Neural cell (in vitro differentiated cells): ENCODE results near the gene ZNF587. TPM values are rescaled to one million over a fixed set of nuclear protein-coding genes. Genes with fewer than 3 reads are reported as not detected.
A peak's percentile ranks its signal among the peaks of the same experiment; 100 is the strongest.
"Not testable (repeated sequence)": the region's sequence is repeated elsewhere in the genome, so short reads cannot be mapped to it uniquely, and the experiment has no call there.

Experiments used
- H2AFZ ChIP-seq: fragments of 200-600, 300-800 bp; sonication (generic), shearing (Covaris generic); 2 replicates; pipeline ENCODE4 v1.6.0; 2014; ENCODE audit warnings: low read depth, mild to moderate bottlenecking, antibody characterized with exemption, low read length, moderate library complexity
- H3F3A ChIP-seq: fragments of 200-600 bp; shearing (Covaris generic); 2 replicates; pipeline ENCODE4 v1.6.1; 2016; ENCODE audit warnings: mild to moderate bottlenecking, moderate library complexity, mixed read lengths, antibody characterized with exemption, low read length; ENCODE audit not compliant: insufficient read depth, poor library complexity, severe bottlenecking
- H3K27ac ChIP-seq: fragments of 200-600, 300-800 bp; sonication (generic), shearing (Covaris generic); 2 replicates; pipeline ENCODE4 v1.5.1; 2014; ENCODE audit warnings: mild to moderate bottlenecking, low read length, moderate library complexity
- H3K27me3 ChIP-seq: fragments of 300-800, 200-600 bp; sonication (generic), shearing (Covaris generic); 2 replicates; pipeline ENCODE4 v1.6.0; 2014; ENCODE audit warnings: mild to moderate bottlenecking, low read depth, low read length, moderate library complexity; ENCODE audit not compliant: insufficient read depth
- H3K36me3 ChIP-seq: fragments of 300-800, 200-600 bp; sonication (generic), shearing (Covaris generic); 2 replicates; pipeline ENCODE4 v1.5.1; 2014; ENCODE audit warnings: mild to moderate bottlenecking, antibody characterized with exemption, low read length, moderate library complexity; ENCODE audit not compliant: insufficient read depth
- H3K4me2 ChIP-seq: fragments of 300-800, 200-600 bp; sonication (generic), shearing (Covaris generic); 2 replicates; pipeline ENCODE4 v1.6.0; 2014; ENCODE audit warnings: mild to moderate bottlenecking, low read length
- H3K4me3 ChIP-seq: fragments of 300-800, 200-600 bp; sonication (generic), shearing (Covaris generic); 2 replicates; pipeline ENCODE4 v1.5.1; 2014; ENCODE audit warnings: mild to moderate bottlenecking, low read length, moderate library complexity
- H3K79me2 ChIP-seq: fragments of 200-600 bp; shearing (Covaris generic); replicated peaks from 2 replicates; pipeline ENCODE4 v1.6.0; 2014; ENCODE audit warnings: mild to moderate bottlenecking, low read length, moderate library complexity; ENCODE audit not compliant: insufficient read depth
- H3K9ac ChIP-seq: fragments of 300-800, 200-600 bp; sonication (generic), shearing (Covaris generic); 2 replicates; pipeline ENCODE4 v1.6.1; 2016; ENCODE audit warnings: mild to moderate bottlenecking, low read length, mixed read lengths
- H3K9me2 ChIP-seq: fragments of 200-600 bp; shearing (Covaris generic); 2 replicates; pipeline ENCODE4 v1.6.1; 2016; ENCODE audit warnings: mild to moderate bottlenecking, low read length, mixed read lengths; ENCODE audit not compliant: insufficient read depth
- H3K9me3 ChIP-seq: fragments of 200-600, 300-800 bp; sonication (generic), shearing (Covaris generic); 2 replicates; pipeline ENCODE4 v1.6.1; 2016; ENCODE audit warnings: mild to moderate bottlenecking, mixed run types, low read length, moderate library complexity, mixed read lengths
- H4K20me1 ChIP-seq: fragments of 200-600 bp; shearing (Covaris generic); 2 replicates; pipeline ENCODE4 v1.6.1; 2016; ENCODE audit warnings: mild to moderate bottlenecking, mixed run types; ENCODE audit not compliant: insufficient read depth
- EP300 ChIP-seq: fragments of 450-650 bp; conservative IDR thresholded peaks from 2 replicates; pipeline ENCODE4 v1.6.1; 2014; ENCODE audit warnings: antibody characterized with exemption, mild to moderate bottlenecking, moderate library complexity; ENCODE audit not compliant: poor library complexity, severe bottlenecking
- EZH2 ChIP-seq: fragments of 200-600, 300-800 bp; shearing (Covaris generic), sonication (generic); IDR thresholded peaks from 2 replicates; pipeline ENCODE4 v1.6.1; 2014; ENCODE audit warnings: antibody characterized with exemption, low read length, borderline replicate concordance, mild to moderate bottlenecking; ENCODE audit not compliant: insufficient read depth, poor library complexity, severe bottlenecking
- MXI1 ChIP-seq: fragments of 450-650 bp; conservative IDR thresholded peaks from 2 replicates; pipeline ENCODE4 v1.6.1; 2014; ENCODE audit warnings: antibody characterized with exemption, mild to moderate bottlenecking; ENCODE audit not compliant: poor library complexity, severe bottlenecking
- POLR2AphosphoS5 ChIP-seq: IDR thresholded peaks from 2 replicates; pipeline ENCODE4 v1.6.1; 2012
- SMC3 ChIP-seq: fragments of 450-650 bp; conservative IDR thresholded peaks from 2 replicates; pipeline ENCODE4 v1.6.1; 2014; ENCODE audit warnings: antibody characterized with exemption, mild to moderate bottlenecking, moderate library complexity; ENCODE audit not compliant: poor library complexity
- TAF1 ChIP-seq: IDR thresholded peaks from 2 replicates; pipeline ENCODE4 v1.6.1; 2012; ENCODE audit warnings: low read depth
- polyA plus RNA-seq: library from polyadenylated mRNA; depleted of rRNA; stranded (reverse); fragments of >200 nt; gene quantifications from 2 replicates; pipeline ENCODE4 v1.2.3, GENCODE V29; 2014
- TF ChIP-seq, protein P1 (sequence below): IDR thresholded peaks from 2 replicates; pipeline ENCODE4 v1.6.1; 2012; ENCODE audit warnings: borderline replicate concordance

The ZNF587 gene
- polyA plus RNA-seq, 1 donor from 2014 or later = 16.8 TPM

DNA sequence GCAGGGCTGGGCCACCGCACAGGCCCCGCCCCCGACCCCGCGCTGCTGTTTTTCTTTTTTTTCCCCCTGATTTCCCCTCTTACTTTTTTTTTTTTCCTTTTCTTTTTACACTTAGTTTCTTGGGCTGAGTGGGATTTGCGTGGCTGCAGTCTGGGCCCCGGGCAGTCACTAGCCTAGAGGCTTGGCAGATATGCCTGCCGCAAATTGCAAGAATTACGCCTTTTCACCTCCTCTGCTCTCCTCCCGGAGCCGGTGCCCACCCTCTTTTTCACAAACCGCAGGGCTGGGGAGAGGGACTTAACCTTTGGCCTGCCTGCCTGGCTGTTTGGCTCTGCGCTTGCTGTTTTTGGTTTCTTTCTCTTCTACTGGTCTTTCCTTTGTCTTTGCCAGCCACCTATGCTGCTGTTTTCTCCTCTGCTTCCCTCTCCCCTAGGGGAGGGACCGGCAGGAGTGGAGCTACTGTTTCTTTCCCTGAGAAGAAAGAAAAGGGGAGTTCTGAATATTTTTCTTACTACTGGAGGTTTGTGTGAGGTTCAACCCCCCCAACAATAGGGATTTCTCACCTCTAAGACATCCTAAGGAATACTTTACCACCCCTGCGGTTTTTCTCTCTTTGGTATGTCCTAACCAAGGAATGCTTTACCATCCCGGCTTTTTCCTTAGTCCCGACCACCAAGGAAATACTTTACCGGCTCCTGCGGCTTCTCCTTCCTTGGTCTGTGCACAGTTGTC lies 45.9 kb upstream of the ZNF587 start:
- no peaks in the 10 kb centered on the region for H4K20me1 ChIP-seq
- peak overlapping the region; percentile 69 for H2AFZ ChIP-seq
- H3K27ac ChIP-seq = peak overlapping the region; percentile 96
- peak; percentile 42 for TF ChIP-seq MXI1
- peak; percentile 83 for TF ChIP-seq TAF1
- TF ChIP-seq, protein P1, sequence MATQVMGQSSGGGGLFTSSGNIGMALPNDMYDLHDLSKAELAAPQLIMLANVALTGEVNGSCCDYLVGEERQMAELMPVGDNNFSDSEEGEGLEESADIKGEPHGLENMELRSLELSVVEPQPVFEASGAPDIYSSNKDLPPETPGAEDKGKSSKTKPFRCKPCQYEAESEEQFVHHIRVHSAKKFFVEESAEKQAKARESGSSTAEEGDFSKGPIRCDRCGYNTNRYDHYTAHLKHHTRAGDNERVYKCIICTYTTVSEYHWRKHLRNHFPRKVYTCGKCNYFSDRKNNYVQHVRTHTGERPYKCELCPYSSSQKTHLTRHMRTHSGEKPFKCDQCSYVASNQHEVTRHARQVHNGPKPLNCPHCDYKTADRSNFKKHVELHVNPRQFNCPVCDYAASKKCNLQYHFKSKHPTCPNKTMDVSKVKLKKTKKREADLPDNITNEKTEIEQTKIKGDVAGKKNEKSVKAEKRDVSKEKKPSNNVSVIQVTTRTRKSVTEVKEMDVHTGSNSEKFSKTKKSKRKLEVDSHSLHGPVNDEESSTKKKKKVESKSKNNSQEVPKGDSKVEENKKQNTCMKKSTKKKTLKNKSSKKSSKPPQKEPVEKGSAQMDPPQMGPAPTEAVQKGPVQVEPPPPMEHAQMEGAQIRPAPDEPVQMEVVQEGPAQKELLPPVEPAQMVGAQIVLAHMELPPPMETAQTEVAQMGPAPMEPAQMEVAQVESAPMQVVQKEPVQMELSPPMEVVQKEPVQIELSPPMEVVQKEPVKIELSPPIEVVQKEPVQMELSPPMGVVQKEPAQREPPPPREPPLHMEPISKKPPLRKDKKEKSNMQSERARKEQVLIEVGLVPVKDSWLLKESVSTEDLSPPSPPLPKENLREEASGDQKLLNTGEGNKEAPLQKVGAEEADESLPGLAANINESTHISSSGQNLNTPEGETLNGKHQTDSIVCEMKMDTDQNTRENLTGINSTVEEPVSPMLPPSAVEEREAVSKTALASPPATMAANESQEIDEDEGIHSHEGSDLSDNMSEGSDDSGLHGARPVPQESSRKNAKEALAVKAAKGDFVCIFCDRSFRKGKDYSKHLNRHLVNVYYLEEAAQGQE = peak; percentile 79
- peak; percentile 75 for TF ChIP-seq POLR2AphosphoS5
- TF ChIP-seq SMC3 = no peak
- no peak for TF ChIP-seq EP300
- H3K9me3 ChIP-seq = no peaks in the 10 kb centered on the region
- peak overlapping the region; percentile 67 for H3K4me3 ChIP-seq
- peaks cover 4% of the 10 kb centered on the region for H3K79me2 ChIP-seq
- H3K27me3 ChIP-seq = no peaks in the 10 kb centered on the region
- peak overlapping the region; percentile 88 for H3K9ac ChIP-seq
- no peaks in the 10 kb centered on the region for H3K9me2 ChIP-seq
- H3K36me3 ChIP-seq = no peaks in the 10 kb centered on the region
- H3K4me2 ChIP-seq = peak overlapping the region; percentile 69
- peaks cover 3% of the 10 kb centered on the region for H3F3A ChIP-seq

DNA sequence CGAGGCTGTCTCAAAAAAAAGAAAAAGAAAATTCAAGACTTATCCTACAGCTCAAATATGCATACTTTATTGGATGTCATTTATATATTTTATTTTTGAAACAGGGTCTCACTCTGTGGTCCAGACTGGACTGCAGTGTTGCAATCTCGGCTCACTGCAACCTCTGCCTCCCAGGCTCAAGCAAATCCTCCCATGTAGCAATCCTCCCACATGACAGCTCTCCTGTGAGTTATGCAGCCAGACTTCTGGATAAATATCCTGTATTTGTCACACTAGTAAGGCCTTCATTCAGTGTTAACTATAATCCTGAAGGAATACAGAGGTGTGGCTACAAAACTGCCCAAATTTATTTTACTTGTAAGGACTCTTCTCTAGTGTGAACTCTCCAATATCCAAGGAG lies 42.1 kb upstream of the ZNF587 start:
- Histone ChIP-seq H3K79me2 (peaks cover 4% of the 10 kb centered on the region), H2AFZ (no peak overlapping the region), H3K27ac (no peak overlapping the region), H3K27me3 (no peaks in the 10 kb centered on the region), H3K9me3 (no peaks in the 10 kb centered on the region), H3K4me3 (no peak overlapping the region), H3K9ac (no peak overlapping the region), H3K9me2 (no peaks in the 10 kb centered on the region), H4K20me1 (no peaks in the 10 kb centered on the region), H3F3A (peaks cover 3% of the 10 kb centered on the region), H3K36me3 (no peaks in the 10 kb centered on the region), H3K4me2 (no peak overlapping the region)
- TF ChIP-seq EP300 = no peak
- TF ChIP-seq TAF1 = no peak
- TF ChIP-seq EZH2 = no peak
- TF ChIP-seq SMC3 = no peak
- no peak for TF ChIP-seq MXI1
- TF ChIP-seq, protein P1 = no peak

DNA sequence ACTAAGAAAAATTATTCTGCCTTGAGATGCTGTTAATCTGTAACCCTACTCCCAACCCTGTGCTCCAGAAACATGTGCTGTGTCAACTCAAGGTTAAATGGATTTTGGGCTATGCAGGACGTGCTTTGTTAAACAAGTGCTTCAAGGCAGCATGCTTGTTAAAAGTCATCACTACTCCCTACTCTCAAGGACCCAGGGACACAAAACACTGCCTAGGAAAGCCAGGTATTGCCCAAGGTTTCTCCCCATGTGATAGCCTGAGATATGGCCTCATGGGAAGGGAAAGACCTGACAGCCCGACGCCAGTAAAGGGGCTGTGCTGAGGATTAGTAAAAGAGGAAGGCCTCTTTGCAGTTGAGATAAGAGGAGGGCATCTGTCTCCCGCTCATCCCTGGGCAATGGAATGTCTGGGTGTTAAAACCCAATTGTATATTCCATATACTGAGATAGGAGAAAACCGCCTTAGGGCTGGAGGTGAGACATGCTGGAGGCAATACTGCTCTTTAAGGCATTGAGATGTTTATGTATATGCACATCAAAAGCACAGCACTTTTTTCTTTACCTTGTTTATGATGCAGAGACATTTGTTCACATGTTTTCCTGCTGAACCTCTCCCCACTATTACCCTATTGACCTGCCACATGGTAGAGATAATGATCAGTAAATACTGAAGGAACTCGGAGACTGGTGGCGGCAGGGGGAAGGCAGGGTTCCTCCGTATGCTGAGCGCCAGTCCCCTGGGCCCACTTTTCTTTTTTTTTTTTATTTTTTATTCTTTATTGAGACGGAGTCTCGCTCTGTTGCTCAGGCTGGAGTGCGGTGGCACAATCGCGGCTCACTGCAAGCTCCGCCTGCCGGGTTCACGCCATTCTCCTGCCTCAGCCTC lies 39.0 kb upstream of the ZNF587 start:
- not testable (repeated sequence) for H3K9me2 ChIP-seq, H3K36me3 ChIP-seq, H4K20me1 ChIP-seq, H3F3A ChIP-seq, H3K27ac ChIP-seq, H3K9ac ChIP-seq, H3K9me3 ChIP-seq, H3K27me3 ChIP-seq, H3K4me2 ChIP-seq, H2AFZ ChIP-seq, H3K79me2 ChIP-seq, H3K4me3 ChIP-seq
